Naive thymus-derived CD8-positive, alpha-beta T cell (primary cell): Measurements from ENCODE around the gene EIF4ENIF1. TPM values are rescaled to one million over a fixed set of nuclear protein-coding genes. Genes with fewer than 3 reads are reported as not detected.
"Not testable (repeated sequence)": the region's sequence is repeated elsewhere in the genome, so short reads cannot be mapped to it uniquely, and the experiment has no call there.

Experiments used
- ATAC-seq, 2 donors: fragments of 150-1000 bp; cut with Tn5 transposase in 1 of 2; sonication (Bioruptor Pico), chemical (Tn5 transposase) in 1 of 2; 1 replicate in 1 of 2; 2 replicates in 1 of 2; pipeline ENCODE4 v1.10.0; 2021; ENCODE audit warnings: mild to moderate bottlenecking in 2 of 2, moderate library complexity in 2 of 2
- POLR2A ChIA-PET: fragments of 350-600 bp; sonication (Branson Sonifier 250); formaldehyde crosslinking; loops from one replicate; lab custom pipeline; 2021; ENCODE audit warnings: antibody characterized with exemption; lab: Charles Lee
- DNase-seq, 10 donors: peaks; one replicate each; pipeline versions ENCODE4 v3.0.0 to v3.0.0-alpha.2; 2020 to 2022
- H3K27ac Mint-ChIP-seq, 10 donors: one replicate each; pipeline ENCODE4 v1.8.0; 2020 to 2022; ENCODE audit warnings: mild to moderate bottlenecking in 10 of 10, mixed read lengths in 10 of 10, moderate library complexity in 4 of 10, inconsistent platforms in 1 of 10
- H3K27me3 Mint-ChIP-seq, 5 donors: one replicate each; pipeline ENCODE4 v1.8.0; 2021 to 2022; ENCODE audit warnings: mixed read lengths in 5 of 5
- H3K36me3 Mint-ChIP-seq, 3 donors: one replicate each; pipeline ENCODE4 v1.8.0; 2020 to 2022; ENCODE audit warnings: mixed read lengths in 3 of 3, mild to moderate bottlenecking in 2 of 3, inconsistent platforms in 1 of 3
- H3K4me1 Mint-ChIP-seq, 4 donors: one replicate each; pipeline ENCODE4 v1.8.0; 2021 to 2022; ENCODE audit warnings: mixed read lengths in 4 of 4
- H3K4me3 Mint-ChIP-seq, 10 donors: one replicate each; pipeline ENCODE4 v1.8.0; 2020 to 2022; ENCODE audit warnings: mild to moderate bottlenecking in 10 of 10, mixed read lengths in 10 of 10, moderate library complexity in 6 of 10, inconsistent platforms in 1 of 10
- H3K9me3 Mint-ChIP-seq, 9 donors: one replicate each; pipeline ENCODE4 v1.8.0; 2020 to 2022; ENCODE audit warnings: mixed read lengths in 9 of 9, mild to moderate bottlenecking in 3 of 9, inconsistent platforms in 1 of 9, moderate library complexity in 1 of 9
- polyA plus RNA-seq, 3 donors: library from polyadenylated mRNA; unstranded; fragments of 300-500 nt; fragmentation: Illumina TruSeq; gene quantifications; one replicate each; pipeline ENCODE4 v1.2.3, GENCODE V29; 2021
- total RNA-seq, 8 experiments: library from RNA in 2 of 8; stranded (reverse) in 2 of 8; gene quantifications; one replicate each; pipeline ENCODE4 v1.2.3 and lab custom pipeline; 2021 to 2026

The EIF4ENIF1 gene
- total and polyA plus RNA-seq, 5 experiments from 2014 or later, result 6.2 to 36.6 (median 13.4) TPM

DNA sequence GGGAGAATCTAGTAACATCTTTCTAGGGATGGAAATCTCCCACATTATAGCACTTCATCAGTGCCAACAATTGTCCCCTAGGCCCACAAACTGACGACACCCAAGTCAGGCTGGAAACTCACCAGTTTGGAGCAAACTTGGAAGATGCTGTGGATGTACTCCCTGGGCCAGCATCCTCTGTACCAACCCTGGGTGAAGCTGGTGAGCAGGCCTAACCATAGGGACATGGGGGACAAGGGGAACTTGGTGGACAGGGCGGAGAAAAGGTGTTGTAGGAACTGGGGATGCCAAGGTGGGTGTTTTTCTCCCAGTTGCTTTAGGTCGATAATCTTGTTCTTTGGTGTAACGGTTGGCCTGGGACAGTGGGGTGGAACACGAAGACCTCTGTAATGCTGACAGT, 48.0 kb downstream of the EIF4ENIF1 start:
- Mint-ChIP-seq H3K27me3 (no peaks in the 10 kb centered on the region), H3K27ac (peak overlapping the region in 3 of 10 donors; percentile 31 to 57 (median 37)), H3K9me3 (no peaks in the 10 kb centered on the region), H3K4me1 (peaks cover 0 to 6% (median 1%) of the 10 kb centered on the region in 4 donors), H3K4me3 (no peak overlapping the region), H3K36me3 (peaks cover 0 to 89% (median 9%) of the 10 kb centered on the region in 3 donors)
- POLR2A ChIA-PET, result interaction anchor here (0.6 kb wide), 1 partner anchor 64 kb away, joined by 3 read pairs; no protein-coding TSS in a partner anchor
- no peak for DNase-seq
- no peak for ATAC-seq

DNA sequence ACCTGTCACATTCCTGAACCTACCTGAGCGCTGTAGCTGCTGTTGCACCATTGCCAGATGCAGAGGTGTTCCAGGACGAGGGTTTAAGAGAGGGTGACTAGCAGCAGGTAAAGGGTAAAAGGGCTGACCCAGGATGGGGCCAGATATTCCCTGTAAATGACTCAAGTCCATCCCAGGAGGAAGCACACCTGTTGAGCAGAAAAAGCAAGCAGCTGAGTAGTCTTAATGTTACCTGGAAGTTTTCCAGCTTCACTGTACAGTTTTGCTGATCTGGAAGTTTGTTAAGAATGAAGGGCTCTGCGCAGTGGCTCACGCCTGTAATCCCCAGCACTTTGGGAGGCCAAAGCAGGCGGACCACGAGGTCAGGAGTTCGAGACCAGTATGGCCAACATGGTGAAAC, 49.0 kb downstream of the EIF4ENIF1 start:
- H3K4me3 Mint-ChIP-seq, result no peak overlapping the region
- no peak for DNase-seq
- no peaks in the 10 kb centered on the region for H3K9me3 Mint-ChIP-seq
- peaks cover 0 to 94% (median 9%) of the 10 kb centered on the region in 3 donors for H3K36me3 Mint-ChIP-seq
- no peaks in the 10 kb centered on the region for H3K27me3 Mint-ChIP-seq
- no peak for ATAC-seq
- peaks cover 0 to 6% (median 1%) of the 10 kb centered on the region in 4 donors for H3K4me1 Mint-ChIP-seq
- peak overlapping the region in 2 of 10 donors; percentile 54 to 66 for H3K27ac Mint-ChIP-seq
- POLR2A ChIA-PET, result no interaction called here

DNA sequence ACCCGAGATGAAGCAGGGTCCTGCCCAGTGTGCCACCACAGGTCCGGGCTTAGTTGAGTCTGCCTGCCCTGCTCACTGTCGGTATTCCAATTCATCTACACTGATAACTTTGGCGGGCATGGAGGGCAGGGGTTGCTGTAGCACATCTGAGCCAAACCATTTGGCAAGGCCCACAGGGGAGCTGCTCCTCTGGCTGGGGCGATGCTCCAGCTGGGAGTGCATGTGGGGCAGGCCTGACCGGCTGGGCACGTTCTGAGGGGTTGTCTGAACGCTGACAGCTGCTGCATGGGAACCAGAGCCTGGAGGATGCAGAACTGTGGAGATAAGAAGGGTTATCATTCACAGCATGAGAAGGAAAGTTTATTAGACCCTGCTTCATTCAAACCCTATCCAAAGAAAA, 49.8 kb downstream of the EIF4ENIF1 start:
- POLR2A ChIA-PET, result interaction anchor here (0.5 to 1.1 kb wide), 3 partner anchors 23 to 93 kb away, joined by 3 read pairs; no protein-coding TSS in a partner anchor
- no peak overlapping the region for H3K4me3 Mint-ChIP-seq

DNA sequence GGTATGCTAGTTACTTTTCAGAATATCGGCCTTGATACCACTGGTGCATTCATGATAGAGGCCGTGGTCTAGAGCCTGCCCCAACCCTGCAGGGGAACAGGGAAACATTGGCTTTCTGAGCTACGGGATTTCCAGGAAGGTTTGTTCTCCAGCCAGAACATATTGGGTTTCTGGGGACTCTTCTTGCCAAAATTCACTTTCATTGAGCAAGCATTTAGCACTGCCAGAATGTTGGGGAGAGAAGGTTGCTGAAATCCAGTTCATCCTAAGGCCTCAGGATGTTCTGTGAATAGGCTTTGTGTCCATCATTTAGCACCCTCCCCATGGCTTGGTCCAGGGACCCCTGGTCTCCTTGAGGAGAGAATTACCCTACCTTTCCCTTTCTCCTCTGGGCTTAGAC, 53.5 kb downstream of the EIF4ENIF1 start:
- Mint-ChIP-seq H3K4me1 (peaks cover 0 to 6% (median 2%) of the 10 kb centered on the region in 4 donors), H3K4me3 (no peak overlapping the region), H3K9me3 (no peaks in the 10 kb centered on the region), H3K36me3 (peaks cover 4 to 97% (median 14%) of the 10 kb centered on the region in 3 donors), H3K27ac (no peak overlapping the region), H3K27me3 (no peaks in the 10 kb centered on the region)
- DNase-seq, result no peak
- POLR2A ChIA-PET, result interaction anchor here (0.5 kb wide), 1 partner anchor 199 kb away, joined by 3 read pairs; no protein-coding TSS in a partner anchor
- no peak for ATAC-seq

More for the DNA sequence above, 49.8 kb downstream of the EIF4ENIF1 start:
- DNase-seq, result no peak
- Mint-ChIP-seq H3K36me3 (peaks cover 0 to 94% (median 9%) of the 10 kb centered on the region in 3 donors), H3K9me3 (no peaks in the 10 kb centered on the region), H3K27ac (peak overlapping the region in 3 of 10 donors; percentile 53 to 76 (median 58)), H3K4me1 (peaks cover 0 to 6% (median 1%) of the 10 kb centered on the region in 4 donors), H3K27me3 (no peaks in the 10 kb centered on the region)
- no peak for ATAC-seq

DNA sequence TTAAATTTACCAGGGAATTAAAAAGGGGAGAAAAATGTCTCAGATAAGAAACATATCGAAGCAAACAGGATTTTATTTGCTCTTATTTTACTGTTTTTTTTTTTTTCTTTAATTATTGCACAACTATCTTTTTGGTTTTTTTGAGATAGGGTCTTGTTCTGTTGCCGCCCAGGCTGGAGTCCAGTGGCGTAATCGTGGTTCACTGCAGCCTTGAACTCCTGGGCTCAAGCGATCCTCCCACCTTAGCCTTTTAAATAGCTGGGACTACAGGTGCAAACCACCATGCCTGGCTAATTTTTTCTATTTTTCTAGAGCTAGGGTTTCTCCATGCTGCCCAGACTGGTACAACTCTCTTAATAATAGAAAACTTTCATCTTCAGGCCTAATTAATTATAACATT, 57.7 kb downstream of the EIF4ENIF1 start:
- Mint-ChIP-seq H3K4me1 (peaks cover 0 to 3% (median 2%) of the 10 kb centered on the region in 4 donors), H3K9me3 (no peaks in the 10 kb centered on the region), H3K27ac (peak overlapping the region in 3 of 10 donors; percentile 11 to 67 (median 41)), H3K36me3 (peaks cover 4 to 98% (median 19%) of the 10 kb centered on the region in 3 donors), H3K27me3 (no peaks in the 10 kb centered on the region), H3K4me3 (no peak overlapping the region)
- DNase-seq (no peak), ATAC-seq (no peak)
- POLR2A ChIA-PET, result interaction anchor here (0.7 kb wide), 1 partner anchor 28 kb away, joined by 4 read pairs; no protein-coding TSS in a partner anchor

DNA sequence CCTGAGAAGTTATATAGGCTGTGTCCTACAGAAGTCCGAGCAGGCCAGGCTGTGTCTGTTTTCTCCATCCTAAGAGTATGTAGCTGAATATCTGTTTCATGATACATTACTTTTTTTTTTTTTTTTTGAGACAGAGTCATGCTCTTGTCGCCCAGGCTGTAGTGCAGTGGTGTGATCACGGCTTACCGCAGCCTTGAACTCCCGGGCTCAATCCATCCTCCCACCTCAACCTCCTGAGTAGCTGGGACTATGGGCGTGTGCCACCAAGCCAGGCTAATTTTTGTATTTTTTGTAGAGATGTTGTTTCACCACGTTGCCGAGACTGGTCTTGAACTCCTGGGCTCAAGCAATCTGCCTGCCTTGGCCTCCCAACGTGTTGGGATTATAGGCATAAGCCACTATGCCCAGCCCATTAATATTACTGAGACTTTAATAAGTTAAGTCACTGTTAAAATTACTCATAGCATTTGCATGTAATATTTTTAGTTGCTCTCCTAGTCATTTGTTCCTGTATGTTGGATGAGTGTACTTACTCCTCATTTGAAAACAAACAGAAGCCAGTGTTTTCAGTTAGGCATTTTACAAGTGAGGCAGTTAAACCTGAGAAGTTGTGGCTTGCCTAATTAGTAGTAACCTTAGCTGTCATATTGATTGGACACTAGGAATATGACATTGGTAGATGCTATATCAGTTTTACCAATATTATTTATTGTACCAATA, 64.2 kb downstream of the EIF4ENIF1 start:
- Mint-ChIP-seq H3K9me3 (no peaks in the 10 kb centered on the region), H3K36me3 (peaks cover 6 to 98% (median 25%) of the 10 kb centered on the region in 3 donors), H3K27me3 (no peaks in the 10 kb centered on the region), H3K4me1 (peaks cover 0 to 4% (median 2%) of the 10 kb centered on the region in 4 donors), H3K4me3 (no peak overlapping the region), H3K27ac (peak overlapping the region in 2 of 10 donors; percentile 56 to 57)
- POLR2A ChIA-PET, result no interaction called here
- ATAC-seq, result no peak
- DNase-seq, result no peak

DNA sequence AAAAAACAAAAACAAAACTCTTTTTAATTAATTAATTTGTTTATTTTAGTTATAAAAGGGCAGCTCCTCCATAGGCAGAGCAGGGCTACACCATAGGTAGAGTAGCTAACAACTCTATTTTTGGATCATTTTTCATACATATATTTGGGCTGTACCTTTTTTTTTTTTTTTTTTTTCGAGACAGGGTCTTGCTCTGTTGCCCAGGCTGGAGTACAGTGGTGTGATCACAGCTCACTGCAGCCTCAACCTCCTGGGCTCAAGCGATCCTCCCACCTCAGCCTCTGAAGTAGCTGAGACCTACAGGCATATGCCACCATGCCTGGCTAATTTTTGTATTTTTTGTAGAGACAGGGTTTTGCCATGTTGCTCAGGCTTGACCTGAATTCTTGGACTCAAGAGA, 87.3 kb downstream of the EIF4ENIF1 start:
- DNase-seq, result not testable (repeated sequence)
- H3K4me1 Mint-ChIP-seq, result peaks cover 16 to 46% (median 34%) of the 10 kb centered on the region in 4 donors

DNA sequence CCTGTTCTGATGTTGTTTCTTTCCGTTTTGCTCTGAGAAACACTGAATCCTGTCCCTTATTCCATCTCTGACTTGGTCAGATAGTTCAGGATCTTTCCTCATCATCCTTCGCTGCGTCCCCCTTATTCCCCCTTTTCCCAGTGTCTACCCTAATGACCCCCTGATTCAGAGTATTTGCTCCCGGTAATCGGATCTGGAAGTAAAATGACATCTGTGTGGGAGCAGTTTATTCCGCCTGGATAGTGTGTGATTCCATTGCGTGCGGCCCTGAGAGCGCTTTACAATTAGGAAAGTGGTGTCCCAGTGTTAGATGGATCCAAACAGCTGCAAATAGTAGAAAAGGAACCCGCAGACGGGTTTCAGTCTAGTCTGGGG, 89.6 kb downstream of the EIF4ENIF1 start:
- Mint-ChIP-seq H3K36me3 (peaks cover 0 to 39% (median 5%) of the 10 kb centered on the region in 3 donors), H3K27me3 (no peaks in the 10 kb centered on the region), H3K9me3 (no peaks in the 10 kb centered on the region), H3K4me3 (peak overlapping the region; percentile 89 to 98 (median 94)), H3K4me1 (peaks cover 12 to 38% (median 23%) of the 10 kb centered on the region in 4 donors), H3K27ac (peak overlapping the region; percentile 90 to 97 (median 96))
- DNase-seq, result no peak
- POLR2A ChIA-PET, result interaction anchor here (1.8 to 5.6 kb wide), 4 partner anchors 52 to 230 kb away, joined by 8 to 69 read pairs (median 22); partner anchors contain the start of genes PATZ1 and PIK3IP1
- no peak for ATAC-seq

More for the DNA sequence above, 87.3 kb downstream of the EIF4ENIF1 start:
- H3K9me3 Mint-ChIP-seq, H3K27me3 Mint-ChIP-seq, ATAC-seq: not testable (repeated sequence)
- peak overlapping the region in 2 of 10 donors; percentile 7 to 50 for H3K27ac Mint-ChIP-seq
- H3K4me3 Mint-ChIP-seq, result peak overlapping the region in 1 of 10 donors; percentile 17
- POLR2A ChIA-PET, result interaction anchor here (0.6 to 5.6 kb wide), 3 partner anchors 11 to 114 kb away, joined by 3 to 69 read pairs (median 4); partner anchors contain the start of gene PATZ1
- H3K36me3 Mint-ChIP-seq, result peaks cover 0 to 62% (median 14%) of the 10 kb centered on the region in 3 donors

DNA sequence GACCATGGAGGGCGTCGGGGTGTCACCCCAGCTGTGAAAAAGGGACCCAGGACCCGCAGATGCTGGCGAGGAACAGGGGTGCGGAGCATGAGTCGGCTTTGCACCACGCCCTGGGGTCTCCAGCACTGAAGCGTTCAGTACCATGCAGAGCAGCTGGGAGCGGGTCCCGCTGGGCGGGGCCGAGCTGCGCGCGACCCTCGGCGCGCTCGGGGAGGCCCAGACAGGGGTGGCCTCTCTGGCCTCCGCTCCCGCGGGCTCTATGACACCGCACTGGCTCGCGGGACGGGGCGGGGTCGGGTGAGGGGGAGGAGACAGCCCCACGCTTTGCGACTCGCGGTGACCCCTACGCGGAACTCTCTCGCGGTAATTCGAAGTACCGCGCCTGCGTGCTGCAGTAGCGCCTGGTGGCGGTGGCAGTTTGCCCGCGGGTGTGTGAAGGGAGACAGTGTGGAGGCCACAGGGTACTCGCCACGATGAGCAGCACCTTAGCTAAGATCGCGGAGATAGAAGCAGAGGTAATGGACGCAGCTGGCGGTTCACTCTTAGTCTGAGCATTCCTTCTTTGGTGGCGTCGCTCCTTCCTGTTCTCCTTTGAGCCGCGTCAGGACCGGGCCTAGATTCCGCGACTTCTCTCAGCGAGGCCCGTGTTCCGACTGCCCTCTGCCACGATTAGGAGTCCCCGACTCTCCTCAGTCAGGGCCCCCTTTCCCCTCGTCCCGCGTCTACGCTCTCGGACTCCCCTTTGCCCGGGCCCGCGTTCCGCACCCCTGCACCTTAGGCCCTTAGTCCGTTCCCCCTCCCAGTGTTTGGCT, 90.2 kb downstream of the EIF4ENIF1 start, which contains the start of gene DRG1:
DRG1 (plus strand) TSS at position 394 of the 812 bp plus-strand sequence; CDS start at position 474, 80 bp downstream.
- POLR2A ChIA-PET, result interaction anchor here (0.5 to 5.6 kb wide), 14 partner anchors 9 to 449 kb away, joined by 3 to 69 read pairs (median 4); partner anchors contain the start of genes PATZ1 and PIK3IP1
- H3K27ac Mint-ChIP-seq, result peak within 1 kb of the TSS; percentile 90 to 97 (median 96)
- H3K4me3 Mint-ChIP-seq, result peak within 1 kb of the TSS; percentile 89 to 98 (median 94)

DNA sequence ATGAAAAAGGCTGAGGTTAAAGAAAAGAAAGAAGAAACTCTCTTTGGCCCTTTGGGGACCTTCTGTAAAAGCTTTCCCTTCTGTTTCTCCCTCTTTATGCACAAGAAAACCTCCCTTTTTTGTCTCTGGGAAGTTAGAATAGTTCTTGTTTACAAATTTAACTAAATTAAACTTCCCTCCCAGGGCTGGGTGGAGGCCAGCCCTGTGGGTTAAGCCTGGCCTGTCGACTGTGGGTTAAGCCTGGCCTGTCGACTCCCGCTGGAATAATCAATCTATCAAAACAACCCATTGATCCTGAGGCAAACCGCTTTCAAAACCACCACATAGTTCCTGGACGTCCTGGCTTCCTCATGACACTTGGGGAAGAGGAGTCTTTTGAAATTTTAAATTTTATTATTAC, 91.4 kb downstream of the EIF4ENIF1 start:
- Mint-ChIP-seq H3K27me3 (peaks cover 0 to 2% (median 0%) of the 10 kb centered on the region in 5 donors), H3K4me1 (peaks cover 10 to 34% (median 21%) of the 10 kb centered on the region in 4 donors), H3K27ac (peak overlapping the region in 5 of 10 donors; percentile 15 to 61 (median 53)), H3K9me3 (peaks cover 0 to 2% (median 0%) of the 10 kb centered on the region in 9 donors), H3K4me3 (peak overlapping the region in 5 of 10 donors; percentile 16 to 94 (median 51)), H3K36me3 (peaks cover 2 to 22% (median 4%) of the 10 kb centered on the region in 3 donors)
- no peak for ATAC-seq
- POLR2A ChIA-PET, result interaction anchor here (1.3 to 5.6 kb wide), 6 partner anchors 51 to 119 kb away, joined by 3 to 69 read pairs (median 10); partner anchors contain the start of genes PATZ1 and PIK3IP1
- no peak for DNase-seq

More for the DNA sequence above, 90.2 kb downstream of the EIF4ENIF1 start, which contains the start of gene DRG1:
- Mint-ChIP-seq H3K9me3 (peaks cover 0 to under 1% (median 0%) of the 10 kb centered on the region in 9 donors), H3K4me1 (peaks cover 12 to 38% (median 23%) of the 10 kb centered on the region in 4 donors), H3K27me3 (peaks cover 0 to under 1% (median 0%) of the 10 kb centered on the region in 5 donors), H3K36me3 (peaks cover 2 to 34% (median 5%) of the 10 kb centered on the region in 3 donors)
- ATAC-seq (peak; percentile 96 to 97), DNase-seq (peak; percentile 92 to 98 (median 95))

DNA sequence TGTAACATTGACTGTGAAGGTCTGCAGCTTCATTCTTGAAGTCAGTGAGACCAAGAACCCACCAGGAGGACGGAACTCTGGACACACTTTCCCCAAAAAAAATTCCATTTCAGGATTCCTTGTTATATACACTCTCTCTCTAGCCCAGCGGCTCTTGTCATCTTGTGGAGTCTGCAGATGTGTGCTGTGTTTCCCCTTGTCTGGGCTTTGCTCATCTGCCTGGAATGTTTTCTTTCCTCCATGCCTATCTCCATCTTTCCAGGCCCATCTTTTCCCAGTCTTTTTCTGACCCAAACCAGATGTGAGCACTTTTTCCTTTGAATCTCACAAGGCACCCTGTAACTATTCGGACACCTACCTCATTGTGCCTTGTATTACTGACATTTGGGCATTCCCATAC, 95.3 kb downstream of the EIF4ENIF1 start:
- Mint-ChIP-seq H3K27ac (no peak overlapping the region), H3K4me1 (peaks cover 0 to 5% (median 2%) of the 10 kb centered on the region in 4 donors), H3K4me3 (no peak overlapping the region), H3K36me3 (peaks cover 0 to 4% (median 0%) of the 10 kb centered on the region in 3 donors), H3K27me3 (peaks cover 0 to 5% (median 0%) of the 10 kb centered on the region in 5 donors), H3K9me3 (peaks cover 0 to 2% (median 0%) of the 10 kb centered on the region in 9 donors)
- ATAC-seq, result no peak
- POLR2A ChIA-PET, result interaction anchor here (0.6 kb wide), 1 partner anchor 266 kb away, joined by 3 read pairs; no protein-coding TSS in a partner anchor
- no peak for DNase-seq
